ENCODE measurements around the gene LHFPL4.
"Not testable (repeated sequence)": the region's sequence is repeated elsewhere in the genome, so short reads cannot be mapped to it uniquely, and the experiment has no call there.

Gene LHFPL4

DNA sequence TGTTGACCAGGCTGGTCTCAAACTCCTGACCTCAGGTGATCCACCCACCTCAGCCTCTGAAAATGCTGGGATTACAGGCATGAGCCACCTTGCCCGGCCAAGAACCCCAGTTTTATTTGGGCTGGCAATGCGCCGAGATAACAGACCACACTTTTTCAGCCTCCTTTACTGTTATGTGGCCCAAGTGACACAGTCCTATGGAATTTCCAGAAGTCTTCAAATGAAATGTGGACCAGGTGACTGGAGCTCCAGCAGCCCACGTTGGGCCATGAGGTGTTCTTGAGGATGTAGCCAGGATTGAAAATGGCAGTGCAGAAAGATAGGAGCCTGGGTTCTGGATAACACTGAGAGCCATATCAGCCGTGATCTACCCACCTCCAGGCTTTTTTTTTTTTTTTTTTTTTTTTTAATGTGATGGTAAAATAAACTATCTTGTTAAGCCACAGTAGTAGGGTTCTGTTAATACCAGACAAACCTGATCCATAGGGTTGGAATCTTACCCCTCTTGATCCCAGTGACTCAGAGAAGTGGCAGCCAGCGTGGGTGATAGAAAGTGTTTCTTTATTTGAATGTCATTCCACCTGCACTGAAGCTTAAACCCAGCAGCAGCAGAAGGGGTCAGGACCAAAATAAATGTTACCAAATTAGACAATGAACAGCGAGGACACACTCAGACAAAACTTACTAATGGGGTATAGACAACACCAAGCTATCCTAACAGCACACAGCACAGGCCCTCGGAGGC, 55.6 kb downstream of the LHFPL4 start:
- no peak for TF ChIP-seq CTCF (IDR thresholded peaks at IDR 0.05; ENCODE audit: low read depth, low read length)
- DNase-seq (ENCODE audit: extremely low read depth, low read depth): no peak

GRCh38 chr3:9496893-9497292, 56.7 kb downstream of the LHFPL4 start:
- no peak for TF ChIP-seq CTCF (IDR thresholded peaks at IDR 0.05; ENCODE audit: low read depth, low read length)
- DNase-seq (ENCODE audit: extremely low read depth, low read depth): no peak

GRCh38 chr3:9494036-9494435, 59.6 kb downstream of the LHFPL4 start:
- not testable (repeated sequence) for DNase-seq (ENCODE audit: extremely low read depth, low read depth)

- DNase-seq (ENCODE audit: extremely low read depth, low read depth): no peak
- no peak for TF ChIP-seq CTCF (IDR thresholded peaks at IDR 0.05; ENCODE audit: low read depth, low read length)
These were observed 62.1 kb downstream of the LHFPL4 start for GRCh38 chr3:9491506-9491905.

- DNase-seq (ENCODE audit: extremely low read depth, low read depth): no peak
- no peak for TF ChIP-seq CTCF (IDR thresholded peaks at IDR 0.05; ENCODE audit: low read depth, low read length)
These were observed 68.4 kb downstream of the LHFPL4 start for GRCh38 chr3:9485248-9485647.

DNA sequence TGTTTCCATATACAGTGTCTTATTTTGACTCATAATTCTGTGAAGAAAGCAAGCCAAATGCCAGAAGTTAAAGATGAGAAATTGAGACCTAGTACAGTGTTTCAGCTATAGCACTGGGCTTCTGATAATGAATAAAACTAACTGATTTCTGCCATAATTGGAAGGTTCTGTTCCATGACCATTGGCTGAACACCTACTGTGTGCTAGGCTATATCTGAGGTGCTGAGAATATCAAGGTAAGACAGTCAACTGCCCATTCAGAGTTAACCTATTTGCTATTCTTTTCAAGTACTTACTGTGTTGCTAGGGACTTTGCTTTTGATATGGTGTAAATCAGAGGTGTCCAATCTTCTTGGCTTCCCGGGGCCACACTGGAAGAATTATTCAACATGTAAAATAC, 73.4 kb downstream of the LHFPL4 start:
- DNase-seq (ENCODE audit: extremely low read depth, low read depth): no peak
- no peak for TF ChIP-seq CTCF (IDR thresholded peaks at IDR 0.05; ENCODE audit: low read depth, low read length)

DNA sequence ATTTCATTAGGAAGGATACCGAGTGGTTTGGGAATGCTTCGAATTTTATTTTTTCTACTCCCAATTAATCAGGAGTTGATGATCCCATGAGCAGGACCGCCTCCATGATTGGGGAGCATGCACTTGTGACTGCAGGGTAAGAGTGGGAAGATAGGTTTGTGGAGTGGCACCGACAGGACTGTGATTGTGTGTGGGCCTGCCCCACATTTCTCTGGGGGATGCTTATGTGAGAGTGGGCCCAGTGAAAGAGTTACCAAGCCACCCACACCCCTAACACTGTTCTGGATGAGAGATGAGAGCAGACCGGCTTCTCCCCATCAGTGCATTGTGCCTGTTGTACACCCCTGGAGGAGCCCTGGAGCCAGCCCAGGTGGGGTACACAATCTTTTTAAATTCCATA, 76.7 kb downstream of the LHFPL4 start:
- TF ChIP-seq CTCF (IDR thresholded peaks at IDR 0.05; ENCODE audit: low read depth, low read length): no peak
- DNase-seq (ENCODE audit: extremely low read depth, low read depth): no peak

GRCh38 chr3:9474482-9474881, 79.1 kb downstream of the LHFPL4 start:
- no peak for DNase-seq (ENCODE audit: extremely low read depth, low read depth)
- no peak for TF ChIP-seq CTCF (IDR thresholded peaks at IDR 0.05; ENCODE audit: low read depth, low read length)

Data from AG09319 (cell line).